Ectodermal cell (in vitro differentiated cells): Measurements from ENCODE around the gene CCDC148.
"Not testable (repeated sequence)": the region's sequence is repeated elsewhere in the genome, so short reads cannot be mapped to it uniquely, and the experiment has no call there.

Experiments
- H3K27ac ChIP-seq: 2 replicates; pipeline ENCODE4 v1.7.0; 2013; ENCODE audit warnings: mild to moderate bottlenecking, low read depth, low read length; ENCODE audit not compliant: insufficient read depth, poor library complexity, severe bottlenecking
- H3K27me3 ChIP-seq: 2 replicates; pipeline ENCODE4 v1.7.0; 2013; ENCODE audit warnings: mild to moderate bottlenecking, low read length; ENCODE audit not compliant: insufficient read depth, control insufficient read depth, poor library complexity, severe bottlenecking
- H3K36me3 ChIP-seq: one replicate; pipeline ENCODE4 v1.7.0; 2013; ENCODE audit warnings: low read length; ENCODE audit not compliant: control insufficient read depth, insufficient read depth
- H3K4me1 ChIP-seq: one replicate; pipeline ENCODE4 v1.7.0; 2013; ENCODE audit warnings: low read length; ENCODE audit not compliant: control insufficient read depth, insufficient read depth
- H3K4me3 ChIP-seq: 2 replicates; pipeline ENCODE4 v1.7.0; 2013; ENCODE audit warnings: low read depth, low read length, control low read depth; ENCODE audit not compliant: insufficient read depth
- H3K9me3 ChIP-seq: 2 replicates; pipeline ENCODE4 v1.7.0; 2013; ENCODE audit warnings: mild to moderate bottlenecking, low read length, moderate library complexity; ENCODE audit not compliant: control insufficient read depth
- WGBS, 2 experiments: methylation state at CpG; one replicate each; pipeline ENCODE4 v1.1.7; 2013; ENCODE audit warnings: missing lambda C conversion rate in 2 of 2; 5-methylcytosine and 5-hydroxymethylcytosine counted together

Gene CCDC148

GRCh38 chr2:158312981-158313380, 143.6 kb downstream of the CCDC148 start:
- Histone ChIP-seq H3K36me3 (no peaks in the 10 kb centered on the region), H3K9me3 (no peaks in the 10 kb centered on the region), H3K4me3 (no peak overlapping the region), H3K27ac (no peak overlapping the region), H3K4me1 (no peaks in the 10 kb centered on the region), H3K27me3 (no peaks in the 10 kb centered on the region)
- WGBS, 2 experiments = 80 to 93% methylated on average over 1 of the region's 1 CpG

- not testable (repeated sequence) for H3K27ac ChIP-seq, H3K27me3 ChIP-seq, H3K9me3 ChIP-seq, H3K36me3 ChIP-seq, H3K4me3 ChIP-seq, H3K4me1 ChIP-seq
- 94 to 98% methylated on average over 27 of the region's 27 CpGs for WGBS, 2 experiments
These were observed 146.1 kb downstream of the CCDC148 start for GRCh38 chr2:158310407-158310806.

GRCh38 chr2:158305501-158305900, 151.1 kb downstream of the CCDC148 start:
- WGBS, 2 experiments = 90% methylated on average over 1 to 2 of the region's 2 CpGs

GRCh38 chr2:158300394-158300793, 156.2 kb downstream of the CCDC148 start:
- no peak overlapping the region for H3K4me3 ChIP-seq
- H3K27me3 ChIP-seq = no peaks in the 10 kb centered on the region
- H3K27ac ChIP-seq = no peak overlapping the region
- WGBS, 2 experiments = 91 to 94% methylated on average over 2 of the region's 2 CpGs
- H3K4me1 ChIP-seq = no peaks in the 10 kb centered on the region
- no peaks in the 10 kb centered on the region for H3K9me3 ChIP-seq
- H3K36me3 ChIP-seq = no peaks in the 10 kb centered on the region

More at GRCh38 chr2:158305501-158305900, 151.1 kb downstream of the CCDC148 start:
- Histone ChIP-seq H3K4me3 (no peak overlapping the region), H3K27me3 (no peaks in the 10 kb centered on the region), H3K27ac (no peak overlapping the region), H3K36me3 (no peaks in the 10 kb centered on the region), H3K9me3 (no peaks in the 10 kb centered on the region), H3K4me1 (no peaks in the 10 kb centered on the region)

GRCh38 chr2:158297606-158298005, 158.9 kb downstream of the CCDC148 start:
- Histone ChIP-seq H3K4me1 (no peaks in the 10 kb centered on the region), H3K27ac (no peak overlapping the region), H3K27me3 (no peaks in the 10 kb centered on the region), H3K9me3 (no peaks in the 10 kb centered on the region), H3K36me3 (no peaks in the 10 kb centered on the region), H3K4me3 (no peak overlapping the region)
- WGBS, 2 experiments = 89 to 96% methylated on average over 1 of the region's 1 CpG

GRCh38 chr2:158297120-158297519, 159.4 kb downstream of the CCDC148 start:
- Histone ChIP-seq H3K27me3 (no peaks in the 10 kb centered on the region), H3K4me1 (no peaks in the 10 kb centered on the region), H3K9me3 (no peaks in the 10 kb centered on the region), H3K27ac (no peak overlapping the region), H3K36me3 (no peaks in the 10 kb centered on the region), H3K4me3 (no peak overlapping the region)
- 100% methylated on average over 1 of the region's 2 CpGs for WGBS, 2 experiments

- no peaks in the 10 kb centered on the region for H3K27me3 ChIP-seq
- 91 to 100% methylated on average over 1 to 2 of the region's 3 CpGs for WGBS, 2 experiments
- no peaks in the 10 kb centered on the region for H3K4me1 ChIP-seq
- no peak overlapping the region for H3K4me3 ChIP-seq
- H3K36me3 ChIP-seq = no peaks in the 10 kb centered on the region
- H3K27ac ChIP-seq = no peak overlapping the region
- H3K9me3 ChIP-seq = no peaks in the 10 kb centered on the region
These were observed 162.8 kb downstream of the CCDC148 start for GRCh38 chr2:158293722-158294121.

- Histone ChIP-seq H3K27ac (no peak overlapping the region), H3K9me3 (no peaks in the 10 kb centered on the region), H3K36me3 (no peaks in the 10 kb centered on the region), H3K4me1 (no peaks in the 10 kb centered on the region), H3K4me3 (no peak overlapping the region), H3K27me3 (no peaks in the 10 kb centered on the region)
- 89 to 93% methylated on average over 2 of the region's 2 CpGs for WGBS, 2 experiments
These were observed 164.9 kb downstream of the CCDC148 start for GRCh38 chr2:158291544-158292180.

- Histone ChIP-seq H3K9me3 (no peaks in the 10 kb centered on the region), H3K4me1 (no peaks in the 10 kb centered on the region), H3K27me3 (no peaks in the 10 kb centered on the region), H3K27ac (no peak overlapping the region), H3K4me3 (no peak overlapping the region), H3K36me3 (no peaks in the 10 kb centered on the region)
- WGBS, 2 experiments = 89 to 91% methylated on average over 5 of the region's 5 CpGs
These were observed 166.3 kb downstream of the CCDC148 start for GRCh38 chr2:158290225-158290624.

- Histone ChIP-seq H3K27me3 (no peaks in the 10 kb centered on the region), H3K4me3 (no peak overlapping the region), H3K4me1 (no peaks in the 10 kb centered on the region), H3K9me3 (no peaks in the 10 kb centered on the region), H3K36me3 (no peaks in the 10 kb centered on the region), H3K27ac (no peak overlapping the region)
- 81 to 83% methylated on average over 2 of the region's 2 CpGs for WGBS, 2 experiments
These were observed 179.7 kb downstream of the CCDC148 start for GRCh38 chr2:158276619-158277471.
